Calu3 (cell line): Measurements from ENCODE around the gene TMEM181. TPM values are rescaled to one million over a fixed set of nuclear protein-coding genes. Genes with fewer than 3 reads are reported as not detected.

Source experiments
- BruUV-seq: library from RNA; stranded (reverse); fragments of 400-500 nt; replicated peaks from 2 replicates; lab custom pipeline; 2021; lab: Mats Ljungman, UMichigan
- CTCF ChIA-PET: fragments of 300-600 bp; sonication (Branson Sonifier 250); formaldehyde crosslinking; loops from one replicate; lab custom pipeline; 2022; ENCODE audit warnings: antibody characterized with exemption; lab: Charles Lee
- DNase-seq: peaks from one replicate; pipeline ENCODE4 v3.0.0; 2022
- H3K27ac Mint-ChIP-seq: one replicate; pipeline ENCODE4 v1.8.0; 2022; ENCODE audit warnings: mixed read lengths; ENCODE audit not compliant: unreplicated experiment
- H3K27me3 Mint-ChIP-seq: one replicate; pipeline ENCODE4 v1.8.0; 2022; ENCODE audit warnings: mixed read lengths; ENCODE audit not compliant: unreplicated experiment
- H3K36me3 Mint-ChIP-seq: one replicate; pipeline ENCODE4 v1.8.0; 2022; ENCODE audit warnings: mild to moderate bottlenecking, moderate library complexity, mixed read lengths; ENCODE audit not compliant: insufficient read depth, unreplicated experiment
- H3K4me1 Mint-ChIP-seq: one replicate; pipeline ENCODE4 v1.8.0; 2022; ENCODE audit warnings: mild to moderate bottlenecking, low read depth, mixed read lengths; ENCODE audit not compliant: unreplicated experiment
- H3K4me3 Mint-ChIP-seq: one replicate; pipeline ENCODE4 v1.8.0; 2022; ENCODE audit warnings: mild to moderate bottlenecking, low read depth, moderate library complexity, mixed read lengths; ENCODE audit not compliant: unreplicated experiment
- H3K9me3 Mint-ChIP-seq: one replicate; pipeline ENCODE4 v1.8.0; 2022; ENCODE audit warnings: low read depth, mixed read lengths; ENCODE audit not compliant: unreplicated experiment
- CTCF ChIP-seq: fragments of 200-600 bp; IDR thresholded peaks from one replicate; pipeline ENCODE4 v1.8.0; 2022; ENCODE audit warnings: antibody characterized with exemption; ENCODE audit not compliant: unreplicated experiment
- intact Hi-C: fragments of 100-400 bp; cut with micrococcal nuclease; formaldehyde crosslinking; loops from one replicate; pipeline ENCODE4 v1.10.0; 2022; ENCODE audit not compliant: unreplicated experiment
- total RNA-seq: library from RNA; stranded (reverse); gene quantifications from 2 replicates; pipeline ENCODE4 v1.2.3, GENCODE V29; 2022

The TMEM181 gene
- total RNA-seq, 1 experiment from 2014 or later, result 48.7 TPM

GRCh38 chr6:158531566-158531965 lies 28.3 kb upstream of the TMEM181 start:
- no peaks in the 10 kb centered on the region for H3K4me1 Mint-ChIP-seq
- no TSS peak for BruUV-seq
- no peak for DNase-seq
- H3K27me3 Mint-ChIP-seq, result peaks cover 19% of the 10 kb centered on the region
- no peak overlapping the region for H3K27ac Mint-ChIP-seq
- no peak for TF ChIP-seq CTCF
- H3K36me3 Mint-ChIP-seq, result peaks cover 15% of the 10 kb centered on the region
- CTCF ChIA-PET, result no interaction called here
- peaks cover 7% of the 10 kb centered on the region for H3K9me3 Mint-ChIP-seq
- intact Hi-C loops, result no loop called here
- no peak overlapping the region for H3K4me3 Mint-ChIP-seq

GRCh38 chr6:158531970-158532369 lies 27.9 kb upstream of the TMEM181 start:
- H3K27ac Mint-ChIP-seq, result no peak overlapping the region
- BruUV-seq, result no TSS peak
- intact Hi-C loops, result no loop called here
- no peaks in the 10 kb centered on the region for H3K4me1 Mint-ChIP-seq
- CTCF ChIA-PET, result interaction anchor here (0.6 to 0.7 kb wide), 2 partner anchors 57 to 215 kb away, joined by 3 read pairs; no protein-coding TSS in a partner anchor
- no peak overlapping the region for H3K4me3 Mint-ChIP-seq
- peaks cover 15% of the 10 kb centered on the region for H3K27me3 Mint-ChIP-seq
- no peak for DNase-seq
- no peak for TF ChIP-seq CTCF
- H3K36me3 Mint-ChIP-seq, result peaks cover 19% of the 10 kb centered on the region
- peaks cover 3% of the 10 kb centered on the region for H3K9me3 Mint-ChIP-seq

- intact Hi-C loops, result no loop called here
- Mint-ChIP-seq H3K27ac (no peak overlapping the region), H3K4me3 (peak overlapping the region; percentile 68), H3K9me3 (no peaks in the 10 kb centered on the region), H3K27me3 (no peaks in the 10 kb centered on the region), H3K36me3 (peaks cover 20% of the 10 kb centered on the region), H3K4me1 (no peaks in the 10 kb centered on the region)
- BruUV-seq, result no TSS peak
- TF ChIP-seq CTCF, result no peak
- DNase-seq, result peak; percentile 81
- CTCF ChIA-PET, result interaction anchor here (1.9 kb wide), 1 partner anchor 18 kb away, joined by 8 read pairs; no protein-coding TSS in a partner anchor
These were observed 23.6 kb upstream of the TMEM181 start for GRCh38 chr6:158536084-158536890.

- Mint-ChIP-seq H3K36me3 (peaks cover 20% of the 10 kb centered on the region), H3K4me3 (peak overlapping the region; percentile 68), H3K4me1 (no peaks in the 10 kb centered on the region), H3K27ac (no peak overlapping the region), H3K9me3 (no peaks in the 10 kb centered on the region), H3K27me3 (no peaks in the 10 kb centered on the region)
- peak; percentile 64 for DNase-seq
- CTCF ChIA-PET, result interaction anchor here (1.9 kb wide), 1 partner anchor 18 kb away, joined by 8 read pairs; no protein-coding TSS in a partner anchor
- no peak for TF ChIP-seq CTCF
- intact Hi-C loops, result no loop called here
- no TSS peak for BruUV-seq
These were observed 22.7 kb upstream of the TMEM181 start for GRCh38 chr6:158536891-158537798.
